Measurements from ENCODE around the gene C14orf132. TPM values are rescaled to one million over a fixed set of nuclear protein-coding genes. Genes with fewer than 3 reads are reported as not detected.
A peak's percentile ranks its signal among the peaks of the same experiment; 100 is the strongest.

The C14orf132 gene
- total RNA-seq, 4 donors from 2014 or later: 1.2 to 6.2 (median 4.5) TPM

DNA sequence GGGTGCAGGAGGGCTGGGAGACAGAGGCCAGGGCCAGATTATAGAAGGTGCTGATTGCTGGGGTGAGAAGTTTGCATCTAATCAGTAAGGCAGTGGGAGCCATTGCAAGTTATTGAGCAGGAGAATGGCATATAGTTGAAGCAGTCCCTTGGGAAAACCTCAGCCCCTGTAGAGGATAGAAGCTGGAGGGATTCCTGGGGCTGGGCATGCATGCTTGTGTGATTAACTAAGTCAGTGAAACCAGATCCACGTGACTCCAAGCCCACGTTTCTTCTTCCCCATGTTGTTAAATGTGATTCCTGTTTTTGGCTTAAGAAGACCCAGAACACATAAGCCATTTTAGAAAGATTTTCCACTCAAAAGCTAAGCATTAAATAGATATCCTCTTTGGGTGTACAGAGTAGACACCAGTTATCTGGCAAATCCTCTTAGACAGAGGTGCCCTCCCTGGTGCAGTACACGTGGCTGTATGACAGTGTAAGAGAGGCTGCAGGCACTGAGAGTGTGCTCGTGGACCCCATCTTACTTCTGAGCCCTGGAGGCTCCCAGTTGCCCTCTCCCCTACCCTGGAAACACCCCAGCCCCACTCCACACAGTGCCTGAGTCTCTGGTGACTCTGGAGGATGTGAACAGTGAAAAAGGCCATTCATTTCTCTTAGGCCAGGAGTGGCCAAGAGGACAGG, 3.2 kb downstream of the C14orf132 start:
- no peaks in the 10 kb centered on the region for H3K36me3 ChIP-seq
- H3K9me3 ChIP-seq: no peaks in the 10 kb centered on the region
- TF ChIP-seq POLR2A (IDR thresholded peaks at IDR 0.05): no peak
- TF ChIP-seq, protein P1, sequence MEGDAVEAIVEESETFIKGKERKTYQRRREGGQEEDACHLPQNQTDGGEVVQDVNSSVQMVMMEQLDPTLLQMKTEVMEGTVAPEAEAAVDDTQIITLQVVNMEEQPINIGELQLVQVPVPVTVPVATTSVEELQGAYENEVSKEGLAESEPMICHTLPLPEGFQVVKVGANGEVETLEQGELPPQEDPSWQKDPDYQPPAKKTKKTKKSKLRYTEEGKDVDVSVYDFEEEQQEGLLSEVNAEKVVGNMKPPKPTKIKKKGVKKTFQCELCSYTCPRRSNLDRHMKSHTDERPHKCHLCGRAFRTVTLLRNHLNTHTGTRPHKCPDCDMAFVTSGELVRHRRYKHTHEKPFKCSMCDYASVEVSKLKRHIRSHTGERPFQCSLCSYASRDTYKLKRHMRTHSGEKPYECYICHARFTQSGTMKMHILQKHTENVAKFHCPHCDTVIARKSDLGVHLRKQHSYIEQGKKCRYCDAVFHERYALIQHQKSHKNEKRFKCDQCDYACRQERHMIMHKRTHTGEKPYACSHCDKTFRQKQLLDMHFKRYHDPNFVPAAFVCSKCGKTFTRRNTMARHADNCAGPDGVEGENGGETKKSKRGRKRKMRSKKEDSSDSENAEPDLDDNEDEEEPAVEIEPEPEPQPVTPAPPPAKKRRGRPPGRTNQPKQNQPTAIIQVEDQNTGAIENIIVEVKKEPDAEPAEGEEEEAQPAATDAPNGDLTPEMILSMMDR (IDR thresholded peaks at IDR 0.05): no peak
- no peaks in the 10 kb centered on the region for H3K27me3 ChIP-seq
- H3K4me3 ChIP-seq: no peak overlapping the region
- H3K4me1 ChIP-seq: peaks cover 0 to 15% (median 7%) of the 10 kb centered on the region in 4 donors
- H3K27ac ChIP-seq: no peak overlapping the region
- no peak for DNase-seq

DNA sequence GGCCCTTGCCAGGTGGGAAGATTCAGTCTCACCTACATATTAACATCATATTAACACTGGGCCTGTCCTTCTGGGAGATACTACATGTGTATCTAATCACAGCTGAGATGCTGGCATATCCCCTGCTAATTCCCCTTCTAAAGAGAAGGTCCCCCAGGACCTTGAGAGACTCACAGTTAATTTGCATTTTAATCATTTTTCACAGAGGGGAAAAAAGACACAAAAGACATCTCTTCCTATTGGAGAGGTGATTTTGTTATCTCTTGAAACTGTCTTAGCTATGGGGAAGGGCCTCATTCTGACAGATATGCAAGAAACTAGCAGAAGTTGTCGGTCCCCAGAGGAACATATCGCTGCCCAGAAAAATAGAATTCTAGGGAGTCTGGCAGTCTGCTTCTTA, 7.5 kb downstream of the C14orf132 start:
- DNase-seq: no peak
- no peaks in the 10 kb centered on the region for H3K27me3 ChIP-seq
- TF ChIP-seq, protein P1 (IDR thresholded peaks at IDR 0.05): no peak
- no peak for TF ChIP-seq POLR2A (IDR thresholded peaks at IDR 0.05)
- H3K4me1 ChIP-seq: no peaks in the 10 kb centered on the region
- H3K4me3 ChIP-seq: no peak overlapping the region
- H3K27ac ChIP-seq: no peak overlapping the region
- no peaks in the 10 kb centered on the region for H3K36me3 ChIP-seq
- H3K9me3 ChIP-seq: no peaks in the 10 kb centered on the region

DNA sequence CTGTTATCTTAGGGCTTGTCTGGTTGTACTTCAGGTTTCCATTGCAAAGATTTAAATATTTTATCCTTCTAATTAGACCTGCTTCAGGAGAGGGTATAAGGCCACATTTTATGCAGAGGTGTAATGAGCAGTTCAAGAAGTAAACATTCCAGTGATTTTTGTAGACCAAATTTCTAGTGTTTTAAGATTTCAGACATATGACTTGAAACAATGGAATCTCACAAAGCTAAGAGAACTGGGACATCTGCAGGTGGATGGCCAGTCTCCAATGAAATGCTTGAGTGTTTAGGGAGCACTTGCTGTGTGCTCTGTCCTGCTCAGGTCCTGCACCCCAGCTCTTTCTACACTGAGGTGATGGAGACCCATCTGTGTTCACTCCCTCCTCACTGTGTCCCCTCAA, 7.9 kb downstream of the C14orf132 start:
- TF ChIP-seq POLR2A (IDR thresholded peaks at IDR 0.05): no peak
- TF ChIP-seq, protein P1 (IDR thresholded peaks at IDR 0.05): no peak
- Histone ChIP-seq H3K4me1 (no peaks in the 10 kb centered on the region), H3K27me3 (no peaks in the 10 kb centered on the region), H3K27ac (no peak overlapping the region), H3K4me3 (no peak overlapping the region), H3K36me3 (no peaks in the 10 kb centered on the region), H3K9me3 (no peaks in the 10 kb centered on the region)
- DNase-seq: no peak

DNA sequence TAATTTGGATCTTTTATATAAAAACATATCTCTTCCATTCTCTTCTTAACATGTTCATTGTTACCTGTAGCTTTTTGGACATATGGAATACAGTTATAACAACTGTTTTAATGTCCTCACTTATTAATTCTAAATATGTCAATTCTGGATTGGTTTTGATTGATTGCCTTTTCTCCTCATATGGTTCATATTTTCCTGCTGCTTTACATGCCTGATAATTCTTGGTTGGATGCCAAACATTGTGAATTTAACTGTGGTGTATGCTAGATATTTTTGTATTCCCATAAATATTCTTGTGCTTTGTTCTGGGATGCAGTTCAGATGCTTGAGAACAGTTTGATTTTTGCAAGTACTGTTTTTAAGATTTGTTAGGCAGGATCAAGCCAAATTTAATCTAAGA, 10.8 kb downstream of the C14orf132 start:
- Histone ChIP-seq H3K36me3 (no peaks in the 10 kb centered on the region), H3K4me1 (no peaks in the 10 kb centered on the region), H3K27me3 (no peaks in the 10 kb centered on the region), H3K9me3 (no peaks in the 10 kb centered on the region), H3K27ac (no peak overlapping the region), H3K4me3 (no peak overlapping the region)
- no peak for TF ChIP-seq POLR2A (IDR thresholded peaks at IDR 0.05)
- TF ChIP-seq, protein P1 (IDR thresholded peaks at IDR 0.05): no peak
- no peak for DNase-seq

DNA sequence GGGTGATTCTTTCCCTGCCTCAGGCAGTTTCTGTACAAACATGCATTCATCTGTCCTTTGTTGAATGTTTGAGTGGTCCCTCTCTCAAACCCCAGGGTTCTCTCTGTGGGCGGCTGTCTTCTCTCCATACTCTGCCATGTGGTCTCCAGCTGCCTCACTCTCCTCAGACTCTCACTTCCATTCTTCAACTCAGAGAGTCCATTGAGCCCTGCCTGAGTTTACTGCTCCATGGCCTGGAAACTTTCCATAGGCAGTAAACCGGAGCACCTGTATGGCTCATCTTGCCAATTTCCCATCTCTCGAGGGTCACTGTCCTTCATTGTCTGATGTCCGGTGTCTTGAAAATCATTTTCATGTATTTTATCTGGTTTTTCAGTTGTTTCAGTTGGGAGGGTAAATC, 11.3 kb downstream of the C14orf132 start:
- H3K4me3 ChIP-seq: no peak overlapping the region
- H3K9me3 ChIP-seq: no peaks in the 10 kb centered on the region
- H3K4me1 ChIP-seq: no peaks in the 10 kb centered on the region
- TF ChIP-seq, protein P1 (IDR thresholded peaks at IDR 0.05): no peak
- no peak for TF ChIP-seq POLR2A (IDR thresholded peaks at IDR 0.05)
- DNase-seq: no peak
- H3K27me3 ChIP-seq: no peaks in the 10 kb centered on the region
- no peaks in the 10 kb centered on the region for H3K36me3 ChIP-seq
- H3K27ac ChIP-seq: peak overlapping the region in 1 of 4 donors; percentile 36

All from Peyer's patch (tissue), 4 donors.